HCT116 (cell line): Measurements from ENCODE around the gene ERBB4. TPM values are rescaled to one million over a fixed set of nuclear protein-coding genes. Genes with fewer than 3 reads are reported as not detected.

Experiments used
- ATAC-seq: fragments of 200-7000 bp; cut with Tn5 transposase; 2 replicates; pipeline ENCODE4 v1.9.1; 2020; ENCODE audit warnings: mild to moderate bottlenecking, moderate library complexity
- BruUV-seq: library from RNA; stranded (reverse); fragments of 400-500 nt; replicated peaks from 2 replicates; lab custom pipeline; 2021; lab: Mats Ljungman, UMichigan
- CTCF ChIA-PET: fragments of 300-600 bp; sonication (Branson Sonifier 250); formaldehyde crosslinking; loops from one replicate; lab custom pipeline; 2021; ENCODE audit warnings: antibody characterized with exemption; lab: Charles Lee
- POLR2A ChIA-PET: fragments of 300-600, 350-600 bp; sonication (Branson Sonifier 250); formaldehyde crosslinking; loops from one replicate; lab custom pipeline; 2021; ENCODE audit warnings: antibody characterized with exemption; lab: Charles Lee
- RAD21 ChIA-PET, 2 experiments: fragments of 300-600 bp; sonication (Branson Sonifier 250); formaldehyde crosslinking; loops; one replicate each; lab custom pipeline; 2023; ENCODE audit warnings: low total read pairs in 2 of 2; ENCODE audit not compliant: uncharacterized antibody in 2 of 2, unreplicated experiment in 2 of 2, low non-redundant PET in 1 of 2; lab: Charles Lee
- DNase-seq: peaks from one replicate; pipeline ENCODE4 v3.0.0-alpha.2; 2010; ENCODE audit warnings: low read depth, low spot score
- H2AFZ ChIP-seq: fragments of 200-600 bp; shearing (Covaris generic), sonication (generic); 2 replicates; pipeline ENCODE4 v1.6.1; 2017; ENCODE audit warnings: low read depth, mixed run types, mixed read lengths, antibody characterized with exemption, low read length; ENCODE audit not compliant: poor library complexity, severe bottlenecking
- H3K27ac ChIP-seq: 2 replicates; pipeline ENCODE4 v1.5.1; 2012; ENCODE audit warnings: low read depth, low read length
- H3K27me3 ChIP-seq: fragments of 200-600 bp; sonication (generic); 2 replicates; pipeline ENCODE4 v1.6.1; 2016; ENCODE audit warnings: mixed run types, low read length, mixed read lengths; ENCODE audit not compliant: insufficient read depth
- H3K36me3 ChIP-seq, 2 experiments: fragments of 200-500 bp in 1 of 2; fragments of 200-600 bp in 1 of 2; sonication (Bioruptor generic) in 1 of 2; sonication (generic) in 1 of 2; 2 replicates each; pipeline versions ENCODE4 v1.5.1 to v1.6.1; 2014 to 2016; ENCODE audit warnings: low read length in 2 of 2, inconsistent platforms in 1 of 2, mixed read lengths in 1 of 2, mixed run types in 1 of 2; ENCODE audit not compliant: insufficient read depth in 2 of 2, control insufficient read depth in 1 of 2
- H3K4me1 ChIP-seq, 2 experiments: fragments of 200-600 bp in 1 of 2; sonication (generic) in 1 of 2; 2 replicates each; pipeline versions ENCODE4 v1.5.1 to v1.6.1; 2012 to 2017; ENCODE audit warnings: low read length in 2 of 2, inconsistent platforms in 1 of 2, mild to moderate bottlenecking in 1 of 2, mixed read lengths in 1 of 2, mixed run types in 1 of 2, moderate library complexity in 1 of 2; ENCODE audit not compliant: insufficient read depth in 2 of 2, control insufficient read depth in 1 of 2
- H3K4me2 ChIP-seq: fragments of 200-600 bp; sonication (generic); 2 replicates; pipeline ENCODE4 v1.6.1; 2017; ENCODE audit warnings: mixed run types, low read length, mixed read lengths
- H3K4me3 ChIP-seq, 2 experiments: fragments of 200-600 bp in 1 of 2; sonication (generic) in 1 of 2; replicated peaks in 1 of 2; 2 replicates each; pipeline ENCODE4 v1.5.1; 2011 to 2016; ENCODE audit warnings: low read length in 2 of 2, control low read depth in 1 of 2, low read depth in 1 of 2, mild to moderate bottlenecking in 1 of 2, mixed read lengths in 1 of 2, mixed run types in 1 of 2
- H3K79me2 ChIP-seq: fragments of 200-600 bp; sonication (generic); 2 replicates; pipeline ENCODE4 v1.6.1; 2017; ENCODE audit warnings: mild to moderate bottlenecking, mixed run types, low read length, moderate library complexity, mixed read lengths; ENCODE audit not compliant: insufficient read depth
- H3K9ac ChIP-seq: fragments of 200-600 bp; sonication (generic); 2 replicates; pipeline ENCODE4 v1.6.1; 2016; ENCODE audit warnings: low read length, mixed read lengths
- H3K9me2 ChIP-seq: fragments of 200-600 bp; sonication (generic), shearing (Covaris generic); 2 replicates; pipeline ENCODE4 v1.6.1; 2017; ENCODE audit warnings: mixed run types, mild to moderate bottlenecking, moderate library complexity; ENCODE audit not compliant: insufficient read depth
- H3K9me3 ChIP-seq, 2 experiments: fragments of 200-500 bp in 1 of 2; fragments of 200-600 bp in 1 of 2; sonication (Bioruptor generic) in 1 of 2; sonication (generic) in 1 of 2; 2 replicates each; pipeline ENCODE4 v1.6.1; 2014 to 2017; ENCODE audit warnings: low read length in 2 of 2, mixed read lengths in 2 of 2, inconsistent platforms in 1 of 2, low read depth in 1 of 2, mild to moderate bottlenecking in 1 of 2, mixed run types in 1 of 2, moderate library complexity in 1 of 2; ENCODE audit not compliant: control insufficient read depth in 1 of 2, insufficient read depth in 1 of 2
- H4K20me1 ChIP-seq: fragments of 200-600 bp; sonication (generic), shearing (Covaris generic); 2 replicates; pipeline ENCODE4 v1.6.1; 2017; ENCODE audit warnings: mixed run types, mild to moderate bottlenecking, moderate library complexity; ENCODE audit not compliant: insufficient read depth
- CBX3 ChIP-seq: IDR thresholded peaks from 2 replicates; pipeline ENCODE4 v1.6.1; 2012; ENCODE audit warnings: low read depth
- CEBPB ChIP-seq: IDR thresholded peaks from 2 replicates; pipeline ENCODE4 v1.6.1; 2012; ENCODE audit warnings: low read depth
- CTCF ChIP-seq, 3 experiments: fragments of 200-600 bp in 1 of 3; sonication (generic) in 1 of 3; IDR thresholded peaks in 2 of 3; conservative IDR thresholded peaks in 1 of 3; 2 replicates each; pipeline ENCODE4 v1.5.1; 2012 to 2017; ENCODE audit warnings: low read depth in 2 of 3, low read length in 2 of 3, antibody characterized with exemption in 1 of 3, borderline replicate concordance in 1 of 3, control low read depth in 1 of 3, mild to moderate bottlenecking in 1 of 3, mixed read lengths in 1 of 3, mixed run types in 1 of 3, moderate library complexity in 1 of 3; ENCODE audit not compliant: insufficient read depth in 1 of 3
- POLR2A ChIP-seq: IDR thresholded peaks from 2 replicates; pipeline ENCODE4 v1.7.0; 2011; ENCODE audit warnings: borderline replicate concordance; ENCODE audit not compliant: insufficient read depth, insufficient read length; ENCODE audit errors: extremely low read depth
- POLR2AphosphoS5 ChIP-seq: IDR thresholded peaks from 2 replicates; pipeline ENCODE4 v1.6.1; 2011; ENCODE audit warnings: mild to moderate bottlenecking, low read depth, low read length, moderate library complexity
- RAD21 ChIP-seq: IDR thresholded peaks from 2 replicates; pipeline ENCODE4 v1.6.1; 2012; ENCODE audit warnings: low read depth, mild to moderate bottlenecking
- SRF ChIP-seq: IDR thresholded peaks from 2 replicates; pipeline ENCODE4 v1.6.1; 2012; ENCODE audit warnings: low read depth
- TCF7L2 ChIP-seq: IDR thresholded peaks from 2 replicates; pipeline ENCODE4 v1.7.0; 2011; ENCODE audit warnings: borderline replicate concordance, inconsistent platforms; ENCODE audit not compliant: insufficient read depth, insufficient read length; ENCODE audit errors: extremely low read depth
- ZBTB33 ChIP-seq: IDR thresholded peaks from 2 replicates; pipeline ENCODE4 v1.6.1; 2011; ENCODE audit warnings: mild to moderate bottlenecking, low read length, moderate library complexity; ENCODE audit not compliant: insufficient replicate concordance; ENCODE audit errors: extremely low read depth
- ZFX ChIP-seq: fragments of 450-650 bp; IDR thresholded peaks from 2 replicates; pipeline ENCODE4 v1.6.1; 2017
- intact Hi-C: fragments of 100-400 bp; cut with micrococcal nuclease; formaldehyde crosslinking; loops from 2 replicates; pipeline ENCODE4 v1.10.0; 2022
- total RNA-seq: library from RNA; stranded (reverse); gene quantifications from one replicate; pipeline ENCODE4 v1.2.1, GENCODE V29; 2021; ENCODE audit not compliant: unreplicated experiment
- TF ChIP-seq, protein P1 (sequence below): IDR thresholded peaks from 2 replicates; pipeline ENCODE4 v1.6.1; 2012; ENCODE audit warnings: low read depth
- TF ChIP-seq, protein P2 (sequence below): IDR thresholded peaks from 2 replicates; pipeline ENCODE4 v1.6.1; 2012

Gene ERBB4
- total RNA-seq, 1 experiment from 2014 or later, result 0.10 TPM

GRCh38 chr2:211900000-211900399 is 638.6 kb downstream of the ERBB4 start:
- Histone ChIP-seq H3K79me2 (no peaks in the 10 kb centered on the region), H3K4me1 (no peaks in the 10 kb centered on the region), H2AFZ (no peak overlapping the region), H4K20me1 (no peaks in the 10 kb centered on the region), H3K9ac (no peak overlapping the region), H3K4me3 (no peak overlapping the region), H3K27ac (no peak overlapping the region), H3K9me2 (no peaks in the 10 kb centered on the region), H3K4me2 (no peak overlapping the region), H3K9me3 (no peaks in the 10 kb centered on the region), H3K27me3 (no peaks in the 10 kb centered on the region), H3K36me3 (no peaks in the 10 kb centered on the region)
- TF ChIP-seq SRF, result no peak
- TF ChIP-seq POLR2A, result no peak
- TF ChIP-seq, protein P1, sequence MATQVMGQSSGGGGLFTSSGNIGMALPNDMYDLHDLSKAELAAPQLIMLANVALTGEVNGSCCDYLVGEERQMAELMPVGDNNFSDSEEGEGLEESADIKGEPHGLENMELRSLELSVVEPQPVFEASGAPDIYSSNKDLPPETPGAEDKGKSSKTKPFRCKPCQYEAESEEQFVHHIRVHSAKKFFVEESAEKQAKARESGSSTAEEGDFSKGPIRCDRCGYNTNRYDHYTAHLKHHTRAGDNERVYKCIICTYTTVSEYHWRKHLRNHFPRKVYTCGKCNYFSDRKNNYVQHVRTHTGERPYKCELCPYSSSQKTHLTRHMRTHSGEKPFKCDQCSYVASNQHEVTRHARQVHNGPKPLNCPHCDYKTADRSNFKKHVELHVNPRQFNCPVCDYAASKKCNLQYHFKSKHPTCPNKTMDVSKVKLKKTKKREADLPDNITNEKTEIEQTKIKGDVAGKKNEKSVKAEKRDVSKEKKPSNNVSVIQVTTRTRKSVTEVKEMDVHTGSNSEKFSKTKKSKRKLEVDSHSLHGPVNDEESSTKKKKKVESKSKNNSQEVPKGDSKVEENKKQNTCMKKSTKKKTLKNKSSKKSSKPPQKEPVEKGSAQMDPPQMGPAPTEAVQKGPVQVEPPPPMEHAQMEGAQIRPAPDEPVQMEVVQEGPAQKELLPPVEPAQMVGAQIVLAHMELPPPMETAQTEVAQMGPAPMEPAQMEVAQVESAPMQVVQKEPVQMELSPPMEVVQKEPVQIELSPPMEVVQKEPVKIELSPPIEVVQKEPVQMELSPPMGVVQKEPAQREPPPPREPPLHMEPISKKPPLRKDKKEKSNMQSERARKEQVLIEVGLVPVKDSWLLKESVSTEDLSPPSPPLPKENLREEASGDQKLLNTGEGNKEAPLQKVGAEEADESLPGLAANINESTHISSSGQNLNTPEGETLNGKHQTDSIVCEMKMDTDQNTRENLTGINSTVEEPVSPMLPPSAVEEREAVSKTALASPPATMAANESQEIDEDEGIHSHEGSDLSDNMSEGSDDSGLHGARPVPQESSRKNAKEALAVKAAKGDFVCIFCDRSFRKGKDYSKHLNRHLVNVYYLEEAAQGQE, result no peak
- TF ChIP-seq TCF7L2, result no peak
- TF ChIP-seq CEBPB, result no peak
- TF ChIP-seq CBX3, result no peak
- ChIA-PET RAD21 (no interaction called here), POLR2A (no interaction called here), CTCF (no interaction called here)
- no peak for ATAC-seq
- intact Hi-C loops, result no loop called here
- BruUV-seq, result no TSS peak
- no peak for DNase-seq

DNA sequence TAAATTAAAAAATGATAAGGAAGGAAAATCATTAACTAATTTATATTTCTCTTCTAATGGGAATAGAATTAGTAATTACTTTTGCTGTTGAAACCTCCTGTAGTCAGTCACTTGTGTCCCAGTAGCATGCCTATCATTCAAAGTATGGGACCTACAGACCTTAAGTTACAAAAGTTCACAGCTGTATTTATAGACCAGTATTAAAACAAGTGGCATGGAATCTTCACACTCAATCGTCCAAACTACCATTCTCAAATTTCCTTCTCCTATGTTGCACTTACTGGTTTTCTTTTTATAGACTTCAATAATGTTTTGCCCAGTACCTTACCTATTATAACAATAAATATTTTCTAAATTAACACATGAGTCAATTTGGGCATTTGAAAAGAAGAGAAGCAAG is 639.9 kb downstream of the ERBB4 start:
- H3K27ac ChIP-seq, result no peak overlapping the region
- H3K9me2 ChIP-seq, result no peaks in the 10 kb centered on the region
- BruUV-seq, result no TSS peak
- CTCF ChIA-PET, result no interaction called here
- no peaks in the 10 kb centered on the region for H3K4me1 ChIP-seq
- ATAC-seq, result no peak
- no peaks in the 10 kb centered on the region for H3K9me3 ChIP-seq
- no peaks in the 10 kb centered on the region for H4K20me1 ChIP-seq
- H3K4me2 ChIP-seq, result no peak overlapping the region
- no peak for DNase-seq
- POLR2A ChIA-PET, result no interaction called here
- no peak overlapping the region for H3K9ac ChIP-seq
- no peak overlapping the region for H2AFZ ChIP-seq
- intact Hi-C loops, result no loop called here
- H3K79me2 ChIP-seq, result no peaks in the 10 kb centered on the region
- H3K27me3 ChIP-seq, result no peaks in the 10 kb centered on the region
- no peak overlapping the region for H3K4me3 ChIP-seq
- RAD21 ChIA-PET, result no interaction called here
- H3K36me3 ChIP-seq, result no peaks in the 10 kb centered on the region
- TF ChIP-seq, protein P2, sequence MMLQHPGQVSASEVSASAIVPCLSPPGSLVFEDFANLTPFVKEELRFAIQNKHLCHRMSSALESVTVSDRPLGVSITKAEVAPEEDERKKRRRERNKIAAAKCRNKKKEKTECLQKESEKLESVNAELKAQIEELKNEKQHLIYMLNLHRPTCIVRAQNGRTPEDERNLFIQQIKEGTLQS, result no peak
- TF ChIP-seq TCF7L2 (no peak), CBX3 (no peak), ZBTB33 (no peak), RAD21 (no peak), ZFX (no peak), CTCF (IDR thresholded peaks at IDR 0.05 in 2 of 3, conservative IDR thresholded peaks at IDR 0.05 in 1 of 3; ENCODE audit: borderline replicate concordance in 1 of 3, insufficient read depth in 1 of 3, low read depth in 2 of 3, low read length in 2 of 3) (no peak), POLR2AphosphoS5 (no peak)
